K562 (cell line): Measurements from ENCODE around the gene DEGS2. TPM values are rescaled to one million over a fixed set of nuclear protein-coding genes. Genes with fewer than 3 reads are reported as not detected.

Experiments used
- C11orf30 ChIP-seq: fragments of 450-650 bp; IDR thresholded peaks from 2 replicates; pipeline ENCODE4 v1.6.1; 2016; ENCODE audit warnings: low read depth, mild to moderate bottlenecking
- FOXK1 ChIP-seq: sonication (generic); formaldehyde crosslinking; IDR thresholded peaks from 2 replicates; pipeline ENCODE4 v1.8.0; 2022; ENCODE audit warnings: missing genetic modification reagents, mild to moderate bottlenecking, borderline replicate concordance
- ZBTB40 ChIP-seq, 2 experiments: fragments of 450-650 bp in 1 of 2; sonication (generic) in 1 of 2; formaldehyde crosslinking in 1 of 2; IDR thresholded peaks; 2 replicates each; pipeline versions ENCODE4 v1.7.1 to v1.9.0; 2016 to 2022; ENCODE audit warnings: inconsistent platforms in 1 of 2, mild to moderate bottlenecking in 1 of 2, missing genetic modification reagents in 1 of 2
- ZNF436 ChIP-seq: fragments of 250-450, 450-650 bp; sonication (Bioruptor Pico); formaldehyde crosslinking; IDR thresholded peaks from 2 replicates; pipeline ENCODE4 v1.7.0; 2020; ENCODE audit warnings: mild to moderate bottlenecking
- polyA plus RNA-seq, 8 experiments: library from polyadenylated mRNA; depleted of rRNA in 4 of 8; stranded (reverse) in 5 of 8; unstranded in 3 of 8; fragments of >200 nt; fragmentation: Nextera tagmentation in 2 of 8; fragmentation: Illumina TruSeq in 1 of 8; extraction: Ambion mirVana in 2 of 8; extraction: Trizol in 1 of 8; gene quantifications; 2 replicates each; pipeline versions ENCODE4 v1.2.1 to v1.2.3, GENCODE V29; 2011 to 2014; ENCODE audit warnings: inconsistent platforms in 1 of 8, missing spikeins in 1 of 8
- total RNA-seq, 7 experiments: library from RNA; depleted of rRNA in 6 of 7; stranded (reverse); fragments of >200 nt in 6 of 7; fragmentation: Illumina TruSeq in 2 of 7; extraction: Trizol in 2 of 7; gene quantifications; 2 replicates each; pipeline versions ENCODE4 v1.2.1 to v1.2.3, GENCODE V29; 2011 to 2021; ENCODE audit warnings: low replicate concordance in 1 of 7
- TF ChIP-seq, protein P1 (sequence below): sonication (generic); formaldehyde crosslinking; IDR thresholded peaks from 2 replicates; pipeline ENCODE4 v1.8.1; 2023; ENCODE audit warnings: mild to moderate bottlenecking, missing genetic modification reagents

DEGS2 gene
- total and polyA plus RNA-seq, 9 of the 15 experiments (the other 6 are each of a cell fraction or from before 2014, with no cell fraction given): 0.22 to 2.9 (median 0.70) TPM

- TF ChIP-seq ZBTB40 (IDR thresholded peaks at IDR 0.05) (no peak), ZBTB40 (CRISPR knock-in tag; IDR thresholded peaks at IDR 0.05) (no peak), C11orf30 (no peak), FOXK1 (CRISPR knock-in tag) (no peak), ZNF436 (CRISPR knock-in tag) (no peak)
- TF ChIP-seq, protein P1, sequence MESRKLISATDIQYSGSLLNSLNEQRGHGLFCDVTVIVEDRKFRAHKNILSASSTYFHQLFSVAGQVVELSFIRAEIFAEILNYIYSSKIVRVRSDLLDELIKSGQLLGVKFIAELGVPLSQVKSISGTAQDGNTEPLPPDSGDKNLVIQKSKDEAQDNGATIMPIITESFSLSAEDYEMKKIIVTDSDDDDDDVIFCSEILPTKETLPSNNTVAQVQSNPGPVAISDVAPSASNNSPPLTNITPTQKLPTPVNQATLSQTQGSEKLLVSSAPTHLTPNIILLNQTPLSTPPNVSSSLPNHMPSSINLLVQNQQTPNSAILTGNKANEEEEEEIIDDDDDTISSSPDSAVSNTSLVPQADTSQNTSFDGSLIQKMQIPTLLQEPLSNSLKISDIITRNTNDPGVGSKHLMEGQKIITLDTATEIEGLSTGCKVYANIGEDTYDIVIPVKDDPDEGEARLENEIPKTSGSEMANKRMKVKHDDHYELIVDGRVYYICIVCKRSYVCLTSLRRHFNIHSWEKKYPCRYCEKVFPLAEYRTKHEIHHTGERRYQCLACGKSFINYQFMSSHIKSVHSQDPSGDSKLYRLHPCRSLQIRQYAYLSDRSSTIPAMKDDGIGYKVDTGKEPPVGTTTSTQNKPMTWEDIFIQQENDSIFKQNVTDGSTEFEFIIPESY (CRISPR knock-in tag): no peak
These were observed 61.3 kb downstream of the DEGS2 start (continued) for GRCh38 chr14:100098171-100098570.
